ENCODE results near the gene GRAP.
"Not testable (repeated sequence)": the region's sequence is repeated elsewhere in the genome, so short reads cannot be mapped to it uniquely, and the experiment has no call there.

GRCh38 chr17:19032377-19032988 is 14.3 kb downstream of the GRAP start:
- TF ChIP-seq BRCA1 (IDR thresholded peaks at IDR 0.05; ENCODE audit: low read depth, low read length); ATF7 (IDR thresholded peaks at IDR 0.05; ENCODE audit: low read depth); NBN (IDR thresholded peaks at IDR 0.05); SP1 (IDR thresholded peaks at IDR 0.05; ENCODE audit: low read depth, low read length); CTCF (IDR thresholded peaks at IDR 0.05 in 2 of 3, conservative IDR thresholded peaks at IDR 0.05 in 1 of 3; ENCODE audit: control insufficient read depth in 2 of 3, extremely low read depth in 1 of 3, insufficient read depth in 1 of 3, low read depth in 3 of 3, low read length in 3 of 3); POLR2AphosphoS2 (IDR thresholded peaks at IDR 0.05; ENCODE audit: low read depth, low read length); RAD21 (IDR thresholded peaks at IDR 0.05; ENCODE audit: insufficient read depth, low read depth, low read length): not testable (repeated sequence)
